CD4-positive, alpha-beta T cell treated with Interferon gamma for 1 hour (primary cell): ENCODE data around the gene BCAT1.

Experiments used
- DNase-seq: peaks from one replicate; pipeline ENCODE4 v3.0.0-alpha.2; 2020

Gene BCAT1, protein sequence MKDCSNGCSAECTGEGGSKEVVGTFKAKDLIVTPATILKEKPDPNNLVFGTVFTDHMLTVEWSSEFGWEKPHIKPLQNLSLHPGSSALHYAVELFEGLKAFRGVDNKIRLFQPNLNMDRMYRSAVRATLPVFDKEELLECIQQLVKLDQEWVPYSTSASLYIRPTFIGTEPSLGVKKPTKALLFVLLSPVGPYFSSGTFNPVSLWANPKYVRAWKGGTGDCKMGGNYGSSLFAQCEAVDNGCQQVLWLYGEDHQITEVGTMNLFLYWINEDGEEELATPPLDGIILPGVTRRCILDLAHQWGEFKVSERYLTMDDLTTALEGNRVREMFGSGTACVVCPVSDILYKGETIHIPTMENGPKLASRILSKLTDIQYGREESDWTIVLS

DNA sequence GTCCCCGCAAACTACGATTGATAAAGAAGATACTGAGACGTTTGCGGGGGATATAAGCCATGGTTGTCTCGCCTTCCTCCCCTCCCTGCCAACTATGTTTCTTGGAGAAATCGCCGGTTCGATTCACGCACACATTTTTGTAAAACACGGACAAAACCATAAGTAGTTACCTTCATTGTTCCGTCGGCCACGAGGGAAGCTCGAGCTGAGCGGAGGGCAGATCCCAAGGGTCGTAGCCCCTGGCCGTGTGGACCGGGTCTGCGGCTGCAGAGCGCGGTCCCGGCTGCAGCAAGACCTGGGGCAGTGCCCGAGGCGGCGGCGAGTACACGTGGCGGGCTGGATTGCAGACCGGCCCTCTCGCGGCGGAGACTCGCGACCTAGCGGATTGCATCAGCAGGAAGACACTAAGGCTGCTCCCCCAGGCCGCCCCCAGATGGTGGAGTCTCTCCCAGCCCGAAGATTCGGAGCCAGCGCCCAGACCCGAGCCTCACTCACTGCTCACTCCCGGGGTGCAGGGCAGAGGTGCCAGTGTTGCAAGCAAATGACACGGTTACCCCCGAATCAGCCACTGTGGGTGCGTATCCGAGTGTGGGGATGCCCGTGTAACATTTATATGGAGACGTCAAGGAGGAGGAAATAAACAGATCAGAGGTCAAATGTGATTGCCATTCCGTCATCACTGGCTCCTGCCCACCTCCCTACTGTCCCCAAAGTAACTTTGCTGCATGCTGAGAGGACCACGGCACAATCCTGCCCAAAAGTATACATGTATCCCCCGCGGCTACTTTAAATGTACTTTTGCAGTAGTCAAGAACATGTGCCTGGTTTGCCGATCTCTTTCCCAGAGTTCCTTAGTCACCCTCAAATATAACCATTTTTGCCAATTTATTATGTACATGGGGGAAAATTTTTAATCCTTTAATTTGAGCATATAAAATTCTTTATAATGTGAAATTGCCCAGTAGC is at the start of gene BCAT1:
TSS of gene BCAT1 (minus strand) at position 345 of the 966 bp plus-strand sequence. CDS start at position 176, 169 bp downstream.
- DNase-seq, result peak; percentile 32

DNA sequence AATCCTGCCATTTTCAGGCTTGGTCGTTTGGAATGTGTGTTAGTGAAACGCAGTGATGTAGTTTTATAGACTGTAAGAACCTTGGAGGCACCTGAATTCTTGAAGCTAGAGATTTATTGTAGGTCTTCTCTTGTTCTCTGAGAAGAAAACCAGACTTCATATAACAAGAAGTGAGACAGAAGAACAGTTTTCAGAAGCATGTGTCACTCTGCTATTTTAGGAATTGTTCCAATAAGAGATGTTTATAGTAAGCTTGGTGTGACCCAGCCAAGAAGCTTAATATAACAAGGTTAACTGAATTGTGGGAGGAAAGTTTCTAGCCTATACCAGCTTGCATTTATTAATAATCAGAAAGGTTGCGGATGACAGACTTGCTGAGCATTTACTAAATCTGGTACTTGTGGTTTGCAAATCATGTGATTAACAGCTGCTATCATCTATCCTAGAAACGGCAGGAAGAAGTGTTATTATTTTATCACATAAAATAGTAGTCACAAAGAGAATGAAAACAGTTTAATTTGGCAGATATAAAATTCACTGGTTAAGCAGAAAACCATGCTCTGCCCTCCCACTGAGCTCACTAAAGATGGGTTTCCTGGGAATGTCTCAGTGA is 49.2 kb upstream of the BCAT1 start:
- DNase-seq, result no peak

DNA sequence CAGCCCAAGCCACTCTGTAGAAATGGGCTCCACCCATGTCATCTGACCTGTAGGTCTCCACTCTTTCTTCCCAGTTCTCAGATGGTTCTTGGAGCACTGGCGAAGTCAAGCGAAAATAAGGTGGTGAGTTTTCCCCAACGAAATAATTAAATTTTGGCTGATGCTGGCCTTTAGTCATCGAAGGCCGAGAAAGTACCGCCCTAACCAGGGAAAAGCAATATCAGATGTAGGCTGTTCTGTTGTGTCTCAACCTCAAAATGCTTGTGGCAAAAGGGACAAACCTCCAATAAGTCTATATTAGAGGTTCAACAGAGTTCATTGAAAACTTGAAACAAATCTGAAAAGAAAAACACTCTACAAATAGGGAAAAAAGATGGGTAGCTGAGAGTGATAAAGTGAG is 48.6 kb upstream of the BCAT1 start:
- DNase-seq, result no peak

DNA sequence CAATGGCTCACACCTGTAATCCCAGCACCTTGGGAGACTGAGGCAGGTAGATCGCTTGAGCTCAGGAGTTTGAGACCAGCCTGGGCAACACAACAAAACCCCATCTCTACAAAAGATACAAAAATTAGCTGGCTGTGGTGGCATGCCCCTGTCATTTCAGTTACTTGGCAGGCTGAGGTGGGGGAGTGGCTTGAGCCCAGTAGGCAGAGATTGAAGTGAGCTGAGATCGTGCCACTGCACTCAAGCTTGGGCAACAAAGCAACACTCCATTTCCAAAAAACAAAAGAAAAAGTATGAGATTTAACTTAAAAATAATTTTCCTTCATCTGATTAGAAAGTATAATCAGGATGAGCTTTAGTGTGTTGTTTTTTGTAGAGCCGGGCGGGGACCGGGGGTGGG is 47.9 kb upstream of the BCAT1 start:
- DNase-seq, result no peak

DNA sequence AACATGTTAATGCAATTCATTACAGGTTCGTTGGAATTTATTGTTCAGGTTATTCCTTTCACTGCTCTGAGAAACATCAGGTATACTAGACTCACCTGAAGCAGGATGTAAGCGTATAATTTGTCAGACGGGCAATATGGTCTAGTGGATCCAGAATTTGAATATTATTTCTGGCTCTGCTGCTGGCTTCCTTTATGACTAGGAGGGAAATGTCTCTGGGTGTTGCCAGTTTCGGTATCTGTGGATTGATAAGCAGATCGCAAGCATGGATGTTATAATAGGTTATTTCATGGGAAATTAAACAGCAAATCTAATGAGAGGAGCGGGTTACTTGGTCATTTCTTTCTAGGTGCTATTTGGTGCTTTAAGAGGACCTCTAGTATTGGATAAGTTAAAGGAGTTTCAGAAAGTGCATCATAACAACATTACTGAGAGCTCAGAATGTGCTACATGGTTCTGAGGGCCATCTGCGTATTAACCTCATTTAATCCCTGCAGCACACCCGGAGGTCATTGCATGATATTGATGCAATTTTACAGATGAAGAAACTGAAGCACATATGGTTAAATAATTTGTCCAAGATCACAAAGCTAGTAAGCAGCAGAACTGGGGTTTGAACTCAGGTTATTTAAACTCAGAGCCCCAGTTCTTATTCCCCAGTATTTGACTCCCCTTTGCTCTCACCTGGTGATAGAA is 47.3 kb upstream of the BCAT1 start:
- DNase-seq, result no peak

DNA sequence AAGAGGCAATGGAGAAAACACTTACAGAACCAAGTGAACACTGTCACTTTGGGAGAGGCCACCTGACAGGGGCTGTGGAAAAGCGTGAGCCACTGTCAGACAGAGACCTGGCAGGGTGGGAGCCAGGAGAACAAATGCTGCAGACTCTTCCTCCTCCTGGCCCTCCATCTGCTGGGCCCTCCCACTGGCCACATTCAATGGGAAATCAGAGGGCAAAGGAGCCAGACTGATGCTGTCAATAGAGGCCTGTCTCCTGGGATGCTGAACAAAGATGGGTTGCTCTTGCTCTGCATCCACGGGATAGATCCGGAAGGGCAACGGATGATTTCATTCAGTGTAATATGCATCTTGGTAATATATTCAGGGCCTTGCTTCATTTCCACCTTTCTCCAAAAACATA is 44.9 kb upstream of the BCAT1 start:
- no peak for DNase-seq

DNA sequence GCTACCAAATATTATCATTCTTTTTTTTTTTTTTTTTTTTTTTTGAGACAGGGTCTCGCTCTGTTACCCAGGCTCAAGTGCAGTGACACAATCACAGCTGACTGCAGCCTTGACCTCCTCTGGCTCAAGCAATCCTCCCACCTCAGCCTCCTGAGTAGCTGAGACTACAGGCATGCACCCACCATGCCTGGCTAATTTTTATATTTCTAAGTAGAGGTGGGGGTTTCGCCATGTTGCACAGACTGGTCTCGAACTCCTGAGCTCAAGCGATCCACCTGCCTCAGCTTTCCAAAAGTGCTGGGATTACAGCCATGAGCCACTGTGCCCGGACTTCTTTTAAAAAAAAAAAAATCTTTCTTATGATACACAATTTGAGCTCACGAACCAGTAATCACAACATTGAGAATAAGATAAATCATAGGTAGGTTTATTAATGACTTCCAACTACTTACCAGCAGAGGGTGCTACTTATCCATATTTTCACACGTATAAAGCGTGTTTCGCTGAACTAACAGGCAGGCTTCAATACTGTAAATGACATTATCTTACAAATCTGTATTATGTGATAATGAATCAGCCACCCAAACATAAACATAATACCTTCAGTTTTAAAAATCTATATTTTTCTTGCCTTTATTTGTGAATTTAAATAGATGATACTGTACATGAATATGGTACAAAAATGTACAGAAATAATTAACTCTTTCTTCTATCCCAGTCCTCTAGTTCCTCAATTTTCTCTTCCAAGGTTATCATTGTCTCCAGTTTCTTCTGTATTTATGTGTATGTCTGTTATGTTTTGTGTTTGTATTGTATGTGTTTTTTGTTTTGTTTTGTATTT is 42.5 kb upstream of the BCAT1 start:
- DNase-seq, result no peak

DNA sequence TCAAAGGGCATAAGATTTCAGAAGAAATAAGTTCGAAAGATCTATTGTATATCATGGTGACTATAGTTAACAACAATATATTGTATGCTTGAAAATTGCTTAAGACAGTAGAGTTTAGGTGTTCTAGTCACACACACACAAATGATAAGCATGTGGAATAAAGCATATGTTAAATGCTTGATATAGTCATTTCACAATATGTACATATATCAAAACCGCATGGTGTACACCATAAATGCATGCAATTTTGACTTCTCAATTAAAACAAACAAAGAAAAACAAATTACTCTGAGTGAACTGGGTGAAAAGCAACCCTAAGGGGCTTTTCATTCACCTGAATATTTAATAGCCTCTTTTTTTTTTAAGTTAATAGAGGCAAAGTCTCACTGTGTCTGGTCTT is 40.3 kb upstream of the BCAT1 start:
- no peak for DNase-seq

DNA sequence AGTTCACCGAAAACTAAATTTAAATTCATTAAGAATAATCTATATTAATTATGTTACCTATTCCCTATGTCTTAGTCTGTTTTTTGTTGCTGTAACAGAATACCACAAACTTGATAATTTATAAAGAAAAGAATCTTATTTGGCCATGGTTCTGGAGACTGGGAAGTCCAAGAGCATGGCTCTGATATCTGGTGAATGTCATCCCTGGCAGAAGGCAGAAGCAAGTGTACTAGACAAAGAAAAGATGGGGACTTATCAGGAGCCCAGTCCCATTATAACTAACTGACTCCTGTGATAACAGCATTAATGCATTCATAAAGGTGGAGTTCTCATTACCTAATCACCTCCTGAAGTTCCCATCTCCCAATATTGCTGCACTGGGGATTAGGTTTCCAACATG is 33.3 kb upstream of the BCAT1 start:
- DNase-seq, result no peak

DNA sequence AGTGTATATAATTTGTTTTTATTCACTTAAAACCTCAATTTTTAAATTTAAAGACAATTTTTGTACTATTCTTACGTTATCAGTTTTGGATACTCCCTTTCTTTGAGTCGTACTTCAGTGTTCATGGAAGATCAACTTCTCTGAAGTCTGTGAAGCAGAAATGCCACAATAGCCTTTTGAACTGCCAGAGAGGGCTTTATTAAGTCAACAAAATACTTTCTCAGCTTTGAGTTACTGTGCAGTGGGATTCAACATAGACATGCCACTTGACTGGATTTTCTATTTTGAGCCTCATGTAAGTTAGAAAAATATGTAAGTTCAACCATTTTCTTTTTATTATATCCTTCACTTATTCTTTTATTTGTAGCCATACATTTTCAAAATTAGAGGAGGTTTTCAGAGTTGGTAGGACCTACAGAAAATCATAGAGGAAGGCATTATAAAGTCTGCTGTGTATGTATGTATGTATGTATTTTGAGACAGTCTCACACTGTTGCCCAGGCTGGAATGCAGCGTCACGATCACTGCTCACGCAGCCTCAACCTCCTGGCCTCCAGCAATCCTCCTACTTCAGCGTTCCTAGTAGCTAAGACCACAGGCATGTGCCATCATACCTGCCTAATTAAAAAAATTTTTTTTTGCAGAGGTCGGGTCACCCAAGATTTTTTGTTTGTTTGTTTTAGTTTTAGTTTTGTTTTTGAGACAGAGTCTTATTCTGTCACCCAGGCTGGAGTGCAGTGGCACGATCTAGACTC is 31.3 kb upstream of the BCAT1 start:
- DNase-seq, result no peak

DNA sequence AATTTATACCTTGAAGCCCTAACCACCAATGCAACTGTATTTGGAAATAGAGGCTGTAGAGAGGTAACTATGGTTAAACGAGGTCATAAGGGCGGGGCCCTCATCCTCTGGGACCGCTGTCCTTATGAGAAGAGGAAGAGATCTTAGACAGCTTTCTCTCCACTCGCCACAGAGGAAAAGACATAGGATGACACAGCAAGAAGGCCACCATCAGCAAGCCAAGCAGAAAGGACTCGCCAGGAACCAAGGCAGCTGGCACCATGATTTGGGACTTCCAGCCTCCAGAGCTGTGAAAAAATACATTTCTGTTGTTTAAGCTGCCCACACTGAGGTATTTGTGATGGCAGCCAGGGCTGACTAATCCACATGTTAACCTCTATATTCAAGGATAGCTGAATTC is 30.4 kb upstream of the BCAT1 start:
- no peak for DNase-seq

DNA sequence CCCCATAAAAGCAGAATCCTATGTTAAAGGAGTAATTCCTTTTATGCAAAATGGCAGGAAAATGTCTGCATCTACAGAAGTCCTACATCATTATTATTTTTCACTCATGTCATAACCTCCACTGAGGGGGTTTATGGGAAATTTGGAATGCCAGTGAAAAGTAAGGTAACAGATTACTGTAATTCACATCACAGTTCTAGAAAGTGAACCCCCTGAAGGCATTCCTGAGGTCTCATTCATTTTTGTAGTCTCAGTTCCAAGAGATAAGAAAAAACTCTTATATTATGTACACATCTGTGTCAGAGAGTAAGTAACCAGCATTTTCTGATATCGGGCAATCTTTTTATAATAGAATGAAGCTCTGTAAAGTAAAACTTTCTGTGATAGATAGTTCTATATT is 28.8 kb upstream of the BCAT1 start:
- no peak for DNase-seq

DNA sequence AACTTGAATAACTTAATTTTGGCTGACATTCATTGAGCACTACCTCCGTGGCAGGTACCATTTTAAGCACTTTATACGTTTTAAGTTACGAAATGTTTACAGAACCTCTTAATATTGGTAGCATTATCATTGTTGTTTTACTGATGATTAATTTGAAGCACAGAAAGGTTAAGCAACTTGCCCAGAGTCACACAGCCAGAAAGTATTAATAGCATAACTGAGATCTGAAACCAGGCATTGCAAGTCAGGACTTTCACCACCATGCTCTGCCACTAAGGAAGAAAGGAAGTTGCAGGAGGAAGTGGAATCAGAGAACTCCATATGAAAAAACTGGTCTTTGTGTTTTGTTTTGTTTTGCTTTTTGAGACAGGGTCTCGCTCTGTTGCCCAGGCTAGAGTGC is 28.2 kb upstream of the BCAT1 start:
- no peak for DNase-seq

DNA sequence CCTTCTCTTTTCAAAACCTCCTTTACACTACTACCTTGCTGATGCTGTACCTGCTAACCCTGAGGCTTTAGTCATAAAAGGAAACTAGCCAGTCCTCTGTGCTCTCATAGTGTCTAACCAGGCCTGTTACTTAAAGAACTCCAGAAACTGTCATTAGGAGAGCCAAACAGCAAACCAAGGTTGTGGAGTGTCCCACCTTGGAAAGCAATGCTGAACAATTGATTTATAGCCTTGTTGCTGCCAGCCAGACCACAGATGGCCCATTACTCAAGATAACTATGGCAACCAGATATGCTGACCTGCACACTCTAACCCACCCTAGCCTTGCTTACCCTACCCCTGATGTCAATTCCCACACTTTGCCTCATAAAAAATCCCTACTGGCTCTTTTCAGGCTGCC is 26.5 kb upstream of the BCAT1 start:
- DNase-seq, result no peak

DNA sequence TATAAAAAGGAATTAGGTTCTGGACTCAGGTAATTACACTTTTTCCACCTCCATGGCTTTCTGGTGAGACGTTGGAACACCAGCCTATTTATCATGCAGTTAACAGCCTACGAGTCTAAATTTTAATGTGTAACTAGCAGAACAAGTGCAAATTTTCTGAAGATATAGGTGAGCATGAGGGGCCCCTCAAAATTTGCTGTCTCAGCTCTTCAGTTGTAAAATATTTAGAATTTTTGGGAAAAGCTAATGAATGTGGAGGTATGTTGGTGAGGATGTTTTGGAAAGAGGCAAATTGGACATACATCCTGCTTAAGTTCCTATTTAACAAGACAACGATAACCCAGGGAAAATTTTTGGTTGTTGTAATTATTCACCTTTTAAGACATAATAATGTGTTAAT is 25.3 kb upstream of the BCAT1 start:
- no peak for DNase-seq

DNA sequence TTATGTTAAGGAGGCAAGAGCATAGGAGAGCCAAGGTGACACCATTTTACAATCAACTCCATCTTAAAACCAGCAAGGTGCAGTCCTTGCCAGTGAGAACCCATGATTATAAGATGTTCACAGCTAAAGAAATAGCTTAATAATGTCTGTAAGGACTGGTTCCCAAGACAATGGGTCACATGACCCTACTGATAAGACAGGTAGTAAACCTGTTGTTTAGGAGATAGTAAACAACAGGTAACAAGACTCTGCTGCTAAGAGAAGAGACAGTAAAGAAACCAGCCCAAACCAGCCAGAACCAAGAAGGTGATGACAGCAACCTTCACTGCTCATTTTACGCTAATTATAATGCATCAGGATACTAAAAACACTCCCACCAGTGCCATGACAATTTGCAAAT is 23.2 kb upstream of the BCAT1 start:
- no peak for DNase-seq

DNA sequence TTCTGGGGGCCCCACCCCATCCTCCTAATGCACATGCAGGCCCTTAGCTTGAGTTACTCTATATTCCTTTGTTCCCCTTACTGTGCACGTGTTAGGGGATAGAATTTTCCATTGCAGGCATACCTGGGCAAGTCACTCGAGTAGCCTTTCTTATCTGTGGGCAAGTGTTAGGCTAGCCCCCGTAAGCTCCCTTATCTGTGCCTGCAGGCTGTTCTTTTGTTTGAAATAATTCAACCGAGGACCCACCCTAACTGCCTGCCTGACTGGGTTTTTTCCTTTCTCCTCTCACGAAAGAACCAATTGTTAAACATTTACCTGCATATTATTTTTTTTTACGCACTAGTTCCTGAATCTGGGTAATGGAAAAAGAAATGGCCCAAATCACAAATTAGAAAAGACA is 21.3 kb upstream of the BCAT1 start:
- DNase-seq, result no peak

DNA sequence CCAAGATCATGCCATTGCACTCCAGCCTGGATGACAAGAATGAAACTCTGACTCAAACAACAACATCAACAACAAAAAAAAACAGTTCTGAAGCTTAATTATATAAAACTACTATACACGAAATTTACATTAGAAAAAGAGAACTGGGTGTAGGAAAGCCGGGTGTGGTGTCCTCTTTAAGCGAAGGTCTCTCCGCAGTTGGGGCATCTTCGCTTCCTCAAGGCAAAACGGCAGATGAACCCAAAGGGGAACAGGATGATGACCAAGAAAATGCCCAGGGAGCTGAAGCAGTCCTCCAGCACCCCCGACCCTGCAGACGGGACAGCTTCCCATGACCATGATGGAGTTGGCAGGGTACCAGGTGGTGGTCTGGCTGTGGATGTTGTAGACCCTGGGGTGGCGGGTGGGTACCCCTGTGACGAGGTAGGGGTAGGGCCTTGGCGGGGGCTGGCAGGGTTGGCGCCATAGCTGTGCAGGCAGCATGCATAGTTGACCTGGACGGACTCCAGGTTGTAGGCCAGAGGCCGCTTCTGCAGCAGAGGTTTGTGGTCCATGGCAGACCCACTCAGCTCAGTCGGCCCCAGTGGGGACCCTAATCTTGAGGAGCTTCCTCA is 18.2 kb upstream of the BCAT1 start:
- no peak for DNase-seq

DNA sequence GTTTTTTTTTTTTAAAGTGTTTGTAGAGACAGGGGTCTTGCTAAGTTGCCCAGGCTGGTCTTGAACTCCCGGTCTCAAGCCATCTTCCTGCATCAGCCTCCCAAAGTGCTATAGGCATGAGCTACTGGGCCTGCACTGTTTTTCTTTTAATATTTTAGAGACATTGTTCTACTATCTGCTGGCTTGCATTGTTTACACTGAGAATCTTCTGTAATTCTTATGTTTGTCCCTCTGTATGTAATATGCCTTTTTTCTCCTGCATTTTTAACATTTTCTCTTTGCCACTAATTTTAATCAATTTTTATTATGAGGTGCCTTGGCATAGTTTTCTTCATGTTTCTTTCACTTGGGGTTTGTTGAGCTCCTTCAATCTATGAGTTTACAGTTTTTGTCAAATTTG is 15.4 kb upstream of the BCAT1 start:
- no peak for DNase-seq

DNA sequence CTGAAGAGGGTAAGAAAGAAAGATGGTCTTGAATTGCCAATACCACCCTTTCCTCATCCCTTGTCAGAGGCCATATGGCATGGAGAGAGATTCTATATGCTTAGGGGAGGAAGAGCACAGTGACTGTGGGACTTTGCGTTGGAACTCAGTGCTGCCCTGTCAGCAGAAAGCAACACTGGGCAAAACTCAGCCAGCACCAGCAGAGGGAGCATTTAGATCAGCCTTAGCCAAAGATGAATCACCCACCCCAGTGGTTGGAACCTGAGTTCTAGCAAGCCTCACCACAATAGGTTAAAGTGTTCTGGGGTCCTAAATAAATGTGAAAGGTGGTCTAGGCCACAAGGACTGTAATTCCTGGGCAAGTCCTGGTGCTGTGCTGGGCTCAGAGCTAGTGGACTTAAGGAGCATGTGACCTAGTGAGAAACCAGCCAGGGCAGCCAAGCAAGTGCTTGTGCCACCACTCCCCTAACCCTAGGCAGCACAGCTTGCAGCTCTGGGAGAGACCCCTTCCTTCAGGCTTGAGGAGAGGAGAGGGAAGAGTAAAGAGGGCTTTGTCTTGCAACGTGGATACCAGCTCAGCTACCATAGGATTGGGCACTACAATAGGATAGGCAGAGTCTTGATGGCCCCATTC is 11.4 kb upstream of the BCAT1 start:
- DNase-seq, result peak; percentile 33
